ENCODE measurements around the gene CTNND2. TPM values are rescaled to one million over a fixed set of nuclear protein-coding genes. Genes with fewer than 3 reads are reported as not detected.

CTNND2 gene
- total RNA-seq, 1 donor from 2014 or later: 13.9 TPM

- no peak for TF ChIP-seq EZH2phosphoT487 (IDR thresholded peaks at IDR 0.05)
- TF ChIP-seq EZH2 (IDR thresholded peaks at IDR 0.05): no peak
- no peak for TF ChIP-seq CTCF (IDR thresholded peaks at IDR 0.05)
- no peak overlapping the region for H3K27ac ChIP-seq
- peaks cover 2% of the 10 kb centered on the region for H3K27me3 Mint-ChIP-seq (ENCODE audit: insufficient read depth, low read depth)
These were observed 188.6 kb downstream of the CTNND2 start for GRCh38 chr5:11715461-11716196.

GRCh38 chr5:11711932-11712331, 192.3 kb downstream of the CTNND2 start:
- Mint-ChIP-seq H3K36me3 (no peaks in the 10 kb centered on the region), H3K4me3 (no peak overlapping the region), H3K27ac (no peak overlapping the region), H3K9me3 (no peaks in the 10 kb centered on the region), H3K4me1 (no peaks in the 10 kb centered on the region), H3K27me3 (ENCODE audit: insufficient read depth, low read depth) (peaks cover 2% of the 10 kb centered on the region)
- H3K36me3 ChIP-seq: no peaks in the 10 kb centered on the region
- no peak overlapping the region for H3K4me2 ChIP-seq
- TF ChIP-seq CTCF (IDR thresholded peaks at IDR 0.05) (no peak), EZH2 (IDR thresholded peaks at IDR 0.05) (no peak), EZH2phosphoT487 (IDR thresholded peaks at IDR 0.05) (no peak)
- no peak overlapping the region for H2AFZ ChIP-seq (replicated peaks)
- no peak for DNase-seq (ENCODE audit: low spot score)
- H3K27ac ChIP-seq: no peak overlapping the region
- no peaks in the 10 kb centered on the region for H3K4me1 ChIP-seq
- H3F3A ChIP-seq (ENCODE audit: low read depth): no peaks in the 10 kb centered on the region
- H3K79me2 ChIP-seq (ENCODE audit: low read depth): no peaks in the 10 kb centered on the region
- no peak overlapping the region for H3K4me3 ChIP-seq
- no peak overlapping the region for H3K9ac ChIP-seq
- no peaks in the 10 kb centered on the region for H4K20me1 ChIP-seq (ENCODE audit: low read depth)
- H3K9me3 ChIP-seq (ENCODE audit: low read depth): no peaks in the 10 kb centered on the region
- H3K27me3 ChIP-seq: no peaks in the 10 kb centered on the region

More at GRCh38 chr5:11715461-11716196, 188.6 kb downstream of the CTNND2 start:
- DNase-seq (ENCODE audit: low spot score): no peak
- no peaks in the 10 kb centered on the region for H3K9me3 Mint-ChIP-seq
- H4K20me1 ChIP-seq (ENCODE audit: low read depth): no peaks in the 10 kb centered on the region
- H3K36me3 ChIP-seq: no peaks in the 10 kb centered on the region
- H3K4me1 Mint-ChIP-seq: no peaks in the 10 kb centered on the region
- H3K36me3 Mint-ChIP-seq: no peaks in the 10 kb centered on the region
- no peaks in the 10 kb centered on the region for H3F3A ChIP-seq (ENCODE audit: low read depth)
- no peak overlapping the region for H3K27ac Mint-ChIP-seq
- no peak overlapping the region for H3K9ac ChIP-seq
- no peak overlapping the region for H2AFZ ChIP-seq (replicated peaks)
- H3K9me3 ChIP-seq (ENCODE audit: low read depth): no peaks in the 10 kb centered on the region
- no peak overlapping the region for H3K4me3 Mint-ChIP-seq
- H3K27me3 ChIP-seq: no peaks in the 10 kb centered on the region
- no peak overlapping the region for H3K4me2 ChIP-seq
- no peaks in the 10 kb centered on the region for H3K79me2 ChIP-seq (ENCODE audit: low read depth)
- no peaks in the 10 kb centered on the region for H3K4me1 ChIP-seq
- no peak overlapping the region for H3K4me3 ChIP-seq

- Mint-ChIP-seq H3K36me3 (no peaks in the 10 kb centered on the region), H3K27me3 (ENCODE audit: insufficient read depth, low read depth) (no peaks in the 10 kb centered on the region), H3K4me3 (no peak overlapping the region), H3K9me3 (no peaks in the 10 kb centered on the region), H3K27ac (no peak overlapping the region), H3K4me1 (no peaks in the 10 kb centered on the region)
- H3K36me3 ChIP-seq: no peaks in the 10 kb centered on the region
- no peaks in the 10 kb centered on the region for H3K27me3 ChIP-seq
- H3F3A ChIP-seq (ENCODE audit: low read depth): no peaks in the 10 kb centered on the region
- H3K9me3 ChIP-seq (ENCODE audit: low read depth): no peaks in the 10 kb centered on the region
- H3K9ac ChIP-seq: no peak overlapping the region
- H4K20me1 ChIP-seq (ENCODE audit: low read depth): no peaks in the 10 kb centered on the region
- DNase-seq (ENCODE audit: low spot score): no peak
- no peak overlapping the region for H3K27ac ChIP-seq
- H3K4me3 ChIP-seq: no peak overlapping the region
- TF ChIP-seq CTCF (IDR thresholded peaks at IDR 0.05) (no peak), EZH2 (IDR thresholded peaks at IDR 0.05) (no peak), EZH2phosphoT487 (IDR thresholded peaks at IDR 0.05) (no peak)
- H2AFZ ChIP-seq (replicated peaks): no peak overlapping the region
- no peaks in the 10 kb centered on the region for H3K79me2 ChIP-seq (ENCODE audit: low read depth)
- H3K4me2 ChIP-seq: no peak overlapping the region
- no peaks in the 10 kb centered on the region for H3K4me1 ChIP-seq
These were observed 195.2 kb downstream of the CTNND2 start for GRCh38 chr5:11709021-11709420.
